ENCODE data around the gene CNTF. TPM values are rescaled to one million over a fixed set of nuclear protein-coding genes. Genes with fewer than 3 reads are reported as not detected.
A peak's percentile ranks its signal among the peaks of the same experiment; 100 is the strongest.

CNTF gene
- total and polyA plus RNA-seq, 10 of the 15 experiments (the other 5 are each of a cell fraction or from before 2014, with no cell fraction given), result 0.16 to 2.3 (median 0.73) TPM

DNA sequence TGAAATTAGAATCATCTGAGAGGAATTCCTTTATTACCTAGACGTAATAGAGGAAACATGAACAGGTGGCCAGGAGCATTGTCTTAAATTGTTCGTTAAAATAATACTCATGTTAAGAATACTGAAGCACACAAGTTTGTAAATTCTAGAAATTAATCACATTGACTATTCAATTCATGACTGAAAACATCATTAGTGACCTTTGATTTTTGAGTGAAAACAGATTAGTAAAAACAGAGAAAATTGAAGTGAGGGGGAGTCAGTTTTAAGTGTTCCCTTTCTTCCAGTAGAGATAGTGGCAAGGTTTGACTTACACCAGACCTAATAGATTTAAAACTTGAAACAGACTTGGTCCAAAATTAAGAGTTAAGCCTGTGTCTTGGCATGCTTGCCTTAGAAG lies 42.2 kb upstream of the CNTF start:
- H3K79me2 ChIP-seq (ENCODE audit: control insufficient read depth, insufficient read depth, low read length), result peaks cover 81% of the 10 kb centered on the region
- H3K27ac ChIP-seq (ENCODE audit: control insufficient read depth, insufficient read depth), result peak overlapping the region; percentile 98
- intact Hi-C loops (cut with micrococcal nuclease; ENCODE audit: unreplicated experiment), result no loop called here
- H4K20me1 ChIP-seq (ENCODE audit: control insufficient read depth, insufficient read depth), result no peaks in the 10 kb centered on the region
- ATAC-seq, result no peak
- peak overlapping the region; percentile 97 for H3K9ac ChIP-seq (ENCODE audit: control insufficient read depth, insufficient read depth, low read length)
- CTCF ChIA-PET, result interaction anchor here (1.0 to 10.4 kb wide), 5 partner anchors 12 to 67 kb away, joined by 3 to 110 read pairs (median 4); no protein-coding TSS in a partner anchor
- peak overlapping the region; percentile 82 for H3K4me3 ChIP-seq
- H3K4me2 ChIP-seq (ENCODE audit: control insufficient read depth, insufficient read depth), result peak overlapping the region; percentile 24
- no peaks in the 10 kb centered on the region; a peak in 1 of 4 replicates for H3K36me3 ChIP-seq (ENCODE audit: control insufficient read depth in 2 of 2, insufficient read depth in 2 of 2, low read length in 1 of 2)
- DNase-seq (ENCODE audit: low read depth, low spot score), result no peak
- in situ Hi-C loops (cut with MboI), result loop anchor here (25.0 kb wide), 2 partner anchors 1082 to 1243 kb away; partner anchors contain the start of genes P2RX3, PATL1 and SSRP1
- peaks cover 12% of the 10 kb centered on the region for H3K4me1 ChIP-seq (ENCODE audit: control insufficient read depth, insufficient read depth, low read length)
- BruUV-seq (replicated peaks), result TSS peak; percentile 47
- TF ChIP-seq NFIC (IDR thresholded peaks at IDR 0.05; ENCODE audit: low read depth, low read length), result peak; percentile 74; the same call in 1 of the 2 replicates
- peak; percentile 62; the same call in 1 of the 2 replicates for TF ChIP-seq FOXM1 (IDR thresholded peaks at IDR 0.05; ENCODE audit: low read depth, low read length)
- 0 out of 2 replicates have a peak, but pooled peaks have one; percentile 22 for TF ChIP-seq TCF7 (IDR thresholded peaks at IDR 0.05; ENCODE audit: borderline replicate concordance)
- TF ChIP-seq, protein P1, sequence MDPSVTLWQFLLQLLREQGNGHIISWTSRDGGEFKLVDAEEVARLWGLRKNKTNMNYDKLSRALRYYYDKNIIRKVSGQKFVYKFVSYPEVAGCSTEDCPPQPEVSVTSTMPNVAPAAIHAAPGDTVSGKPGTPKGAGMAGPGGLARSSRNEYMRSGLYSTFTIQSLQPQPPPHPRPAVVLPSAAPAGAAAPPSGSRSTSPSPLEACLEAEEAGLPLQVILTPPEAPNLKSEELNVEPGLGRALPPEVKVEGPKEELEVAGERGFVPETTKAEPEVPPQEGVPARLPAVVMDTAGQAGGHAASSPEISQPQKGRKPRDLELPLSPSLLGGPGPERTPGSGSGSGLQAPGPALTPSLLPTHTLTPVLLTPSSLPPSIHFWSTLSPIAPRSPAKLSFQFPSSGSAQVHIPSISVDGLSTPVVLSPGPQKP (IDR thresholded peaks at IDR 0.05; ENCODE audit: low read depth, low read length), result no peak
- peak; percentile 85 for TF ChIP-seq JUNB (IDR thresholded peaks at IDR 0.05)
- TF ChIP-seq, protein P2, sequence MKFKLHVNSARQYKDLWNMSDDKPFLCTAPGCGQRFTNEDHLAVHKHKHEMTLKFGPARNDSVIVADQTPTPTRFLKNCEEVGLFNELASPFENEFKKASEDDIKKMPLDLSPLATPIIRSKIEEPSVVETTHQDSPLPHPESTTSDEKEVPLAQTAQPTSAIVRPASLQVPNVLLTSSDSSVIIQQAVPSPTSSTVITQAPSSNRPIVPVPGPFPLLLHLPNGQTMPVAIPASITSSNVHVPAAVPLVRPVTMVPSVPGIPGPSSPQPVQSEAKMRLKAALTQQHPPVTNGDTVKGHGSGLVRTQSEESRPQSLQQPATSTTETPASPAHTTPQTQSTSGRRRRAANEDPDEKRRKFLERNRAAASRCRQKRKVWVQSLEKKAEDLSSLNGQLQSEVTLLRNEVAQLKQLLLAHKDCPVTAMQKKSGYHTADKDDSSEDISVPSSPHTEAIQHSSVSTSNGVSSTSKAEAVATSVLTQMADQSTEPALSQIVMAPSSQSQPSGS (IDR thresholded peaks at IDR 0.05; ENCODE audit: low read length), result peak; percentile 54
- TF ChIP-seq RBBP5 (conservative IDR thresholded peaks at IDR 0.05), result no peak
- no peak for TF ChIP-seq ZNF24 (IDR thresholded peaks at IDR 0.05)
- peak; percentile 50; the same call in 1 of the 2 replicates for TF ChIP-seq GABPA (IDR thresholded peaks at IDR 0.05; ENCODE audit: low read depth)
- TF ChIP-seq STAT3 (IDR thresholded peaks at IDR 0.05; ENCODE audit: low read depth, low read length), result no peak
- no peak for TF ChIP-seq ZNF384 (IDR thresholded peaks at IDR 0.05; ENCODE audit: borderline replicate concordance, low read depth, low read length)
- RAD21 ChIA-PET (ENCODE audit: unreplicated experiment), result no interaction called here
- no peaks in the 10 kb centered on the region for H3K27me3 ChIP-seq (replicated peaks in 1 of 2; ENCODE audit: control insufficient read depth in 2 of 2, insufficient read depth in 2 of 2, low read length in 1 of 2)
- POLR2A ChIA-PET, result no interaction called here
- SMC1A ChIA-PET (ENCODE audit: uncharacterized antibody, unreplicated experiment), result interaction anchor here (1.0 to 2.4 kb wide), 3 partner anchors 8 to 49 kb away, joined by 3 to 8 read pairs (median 7); no protein-coding TSS in a partner anchor
- FAIRE-seq, result no peak
- H2AFZ ChIP-seq (ENCODE audit: control insufficient read depth, low read depth, low read length), result no peak overlapping the region
- H3K9me3 ChIP-seq (replicated peaks; ENCODE audit: control insufficient read depth, insufficient read depth, low read length), result no peaks in the 10 kb centered on the region
- 0% methylated on average over 2 of the region's 2 CpGs for WGBS (ENCODE audit: insufficient coverage, insufficient replicate concordance, low lambda C conversion rate, missing lambda C conversion rate)

All from GM12878 (cell line).